Measurements from ENCODE around the gene PLIN5. TPM values are rescaled to one million over a fixed set of nuclear protein-coding genes. Genes with fewer than 3 reads are reported as not detected.

The PLIN5 gene
- total and polyA plus RNA-seq, 12 donors: 25.7 to 149 (median 45.7) TPM

- peak; percentile 5 to 35 (median 18) for ATAC-seq
- Histone ChIP-seq H3K4me3 (peak overlapping the region in 9 of 10 donors; percentile 41 to 62 (median 56)), H3K36me3 (peaks cover 0 to 26% (median 0%) of the 10 kb centered on the region in 9 donors), H3K27me3 (no peaks in the 10 kb centered on the region), H3K4me1 (peaks cover 9 to 30% (median 22%) of the 10 kb centered on the region in 9 donors), H3K9me3 (no peaks in the 10 kb centered on the region), H3K27ac (peak overlapping the region; percentile 82 to 97 (median 91))
- no peak for DNase-seq
- 62 to 64% methylated on average over 14 of the region's 14 CpGs for WGBS, 2 donors
- intact Hi-C loops (cut with DNase I): no loop called here
- no peak for TF ChIP-seq CTCF (IDR thresholded peaks at IDR 0.05)
These were observed 18.7 kb downstream of the PLIN5 start for GRCh38 chr19:4516199-4516938.

DNA sequence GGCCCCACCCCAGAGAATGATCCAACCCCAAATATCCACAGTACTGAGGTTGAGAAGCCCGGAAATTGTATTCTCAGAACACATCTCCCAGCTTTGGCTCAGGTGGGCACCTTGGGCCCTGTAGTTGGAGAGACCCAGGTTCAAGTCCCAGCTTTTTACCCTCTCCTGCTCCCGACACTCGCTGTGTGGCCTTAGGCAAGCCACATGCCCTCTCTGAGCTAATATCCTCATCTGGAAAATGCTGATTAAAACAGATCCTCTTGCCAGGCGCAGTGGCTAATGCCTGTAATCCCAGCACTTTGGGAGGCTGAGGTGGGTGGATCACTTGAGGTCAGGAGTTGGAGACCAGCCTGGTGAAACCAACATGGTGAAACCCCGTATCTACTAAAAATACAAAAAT, 19.3 kb downstream of the PLIN5 start:
- DNase-seq: no peak
- peak overlapping the region in 5 of 10 donors; percentile 91 to 95 (median 93) for H3K27ac ChIP-seq
- H3K27me3 ChIP-seq: no peaks in the 10 kb centered on the region
- ATAC-seq: no peak
- no peak overlapping the region for H3K4me3 ChIP-seq
- no peak for TF ChIP-seq CTCF (IDR thresholded peaks at IDR 0.05)
- no peaks in the 10 kb centered on the region for H3K9me3 ChIP-seq
- intact Hi-C loops (cut with DNase I): no loop called here
- 87 to 93% methylated on average over 5 of the region's 5 CpGs for WGBS, 2 donors
- H3K4me1 ChIP-seq: peaks cover 9 to 30% (median 22%) of the 10 kb centered on the region in 9 donors
- peaks cover 0 to 26% (median 0%) of the 10 kb centered on the region in 9 donors for H3K36me3 ChIP-seq

DNA sequence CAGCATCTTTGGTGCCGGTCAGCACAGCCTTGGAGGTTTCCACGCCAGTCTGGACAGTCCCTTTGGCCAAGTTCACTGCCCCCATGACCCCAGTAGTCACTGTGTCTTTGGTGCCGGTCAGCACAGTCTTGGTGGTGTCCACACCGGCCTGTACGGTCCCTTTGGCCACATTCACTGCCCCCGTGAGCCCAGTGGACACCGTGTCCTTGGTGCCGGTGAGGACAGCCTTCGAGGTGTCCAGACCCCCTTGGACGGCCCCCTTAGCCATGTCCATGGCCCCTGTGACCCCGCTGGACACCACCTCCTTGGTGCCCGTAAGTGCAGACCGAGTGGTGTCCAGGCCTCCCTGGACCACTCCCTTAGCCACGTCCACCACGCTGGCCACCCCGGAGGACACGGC, 21.8 kb downstream of the PLIN5 start:
- no peak overlapping the region for H3K4me3 ChIP-seq
- no peak for TF ChIP-seq CTCF (IDR thresholded peaks at IDR 0.05)
- no peak overlapping the region for H3K27ac ChIP-seq
- H3K36me3 ChIP-seq: peaks cover 0 to 37% (median 0%) of the 10 kb centered on the region in 9 donors
- WGBS, 2 donors: 91 to 94% methylated on average over 17 of the region's 17 CpGs
- DNase-seq (no peak), ATAC-seq (no peak)
- intact Hi-C loops (cut with DNase I): no loop called here
- no peaks in the 10 kb centered on the region for H3K27me3 ChIP-seq
- no peaks in the 10 kb centered on the region for H3K9me3 ChIP-seq
- H3K4me1 ChIP-seq: peaks cover 0 to 18% (median 7%) of the 10 kb centered on the region in 9 donors

DNA sequence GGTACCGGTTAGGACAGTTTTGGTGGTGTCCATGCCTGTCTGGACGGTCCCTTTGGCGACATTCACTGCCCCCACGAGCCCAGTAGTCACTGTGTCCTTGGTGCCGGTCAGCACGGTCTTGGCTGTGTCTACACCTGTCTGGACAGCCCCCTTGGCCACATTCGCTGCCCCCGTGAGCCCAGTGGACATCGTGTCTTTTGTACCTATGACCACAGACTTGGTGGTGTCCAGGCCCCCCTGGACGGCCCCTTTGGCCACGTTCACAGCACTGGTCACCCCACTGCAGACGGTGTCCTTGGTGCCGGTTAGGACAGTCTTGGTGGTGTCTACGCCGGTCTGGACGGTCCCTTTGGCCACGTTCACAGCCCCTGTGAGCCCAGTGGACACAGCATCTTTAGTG, 23.0 kb downstream of the PLIN5 start:
- DNase-seq (no peak), ATAC-seq (peak in 1 of 8 donors; percentile 6)
- Histone ChIP-seq H3K4me1 (peaks cover 1 to 27% (median 7%) of the 10 kb centered on the region in 9 donors), H3K27ac (peak overlapping the region in 1 of 10 donors; percentile 31), H3K4me3 (no peak overlapping the region), H3K9me3 (no peaks in the 10 kb centered on the region), H3K27me3 (no peaks in the 10 kb centered on the region), H3K36me3 (peaks cover 0 to 49% (median 4%) of the 10 kb centered on the region in 9 donors)
- intact Hi-C loops (cut with DNase I): no loop called here
- WGBS, 2 donors: 91 to 92% methylated on average over 17 of the region's 17 CpGs
- TF ChIP-seq CTCF (IDR thresholded peaks at IDR 0.05): no peak
